Fibroblast of mammary gland (primary cell): ENCODE data around the gene IQSEC3.
"Not testable (repeated sequence)": the region's sequence is repeated elsewhere in the genome, so short reads cannot be mapped to it uniquely, and the experiment has no call there.

ENCODE experiments used
- DNase-seq: peaks from one replicate; pipeline ENCODE4 v3.0.0-alpha.2; 2010; ENCODE audit warnings: low read depth
- H3K4me3 ChIP-seq: 2 replicates; pipeline ENCODE4 v1.5.1; 2011; ENCODE audit warnings: low read depth, mild to moderate bottlenecking, low read length, moderate library complexity; ENCODE audit not compliant: control insufficient read depth
- TF ChIP-seq, protein P1 (sequence below): conservative IDR thresholded peaks from 2 replicates; pipeline ENCODE4 v1.5.1; 2011; ENCODE audit warnings: low read depth, low read length, inconsistent platforms; ENCODE audit not compliant: control insufficient read depth, insufficient read depth

IQSEC3 gene

DNA sequence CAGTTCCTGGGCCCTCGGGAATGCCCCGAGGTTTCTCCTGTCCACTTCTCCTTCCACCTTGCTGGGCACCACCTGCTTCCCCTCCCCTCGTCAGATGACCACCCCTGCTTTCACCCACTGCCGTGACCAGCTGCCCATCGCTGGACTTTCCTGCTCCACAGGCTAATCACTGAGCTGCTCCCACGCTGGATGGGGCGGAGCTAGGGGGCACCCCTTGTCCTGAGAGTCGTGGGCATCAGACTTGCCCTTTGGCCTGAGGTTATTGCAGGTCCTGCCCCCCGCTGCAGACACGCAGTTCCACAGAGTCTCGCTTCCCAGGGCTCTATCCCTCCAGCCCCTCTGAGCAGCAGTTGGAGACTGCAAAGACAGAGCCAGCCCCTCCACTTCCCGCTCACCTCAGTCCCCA lies 147.0 kb downstream of the IQSEC3 start:
- no peak overlapping the region for H3K4me3 ChIP-seq
- DNase-seq: no peak

GRCh38 chr12:214003-214741 lies 147.6 kb downstream of the IQSEC3 start, which contains the start of gene SLC6A12:
SLC6A12 (minus strand) TSS chr12:214157; CDS start chr12:209986, 4,171 bp downstream.
- TF ChIP-seq, protein P1, sequence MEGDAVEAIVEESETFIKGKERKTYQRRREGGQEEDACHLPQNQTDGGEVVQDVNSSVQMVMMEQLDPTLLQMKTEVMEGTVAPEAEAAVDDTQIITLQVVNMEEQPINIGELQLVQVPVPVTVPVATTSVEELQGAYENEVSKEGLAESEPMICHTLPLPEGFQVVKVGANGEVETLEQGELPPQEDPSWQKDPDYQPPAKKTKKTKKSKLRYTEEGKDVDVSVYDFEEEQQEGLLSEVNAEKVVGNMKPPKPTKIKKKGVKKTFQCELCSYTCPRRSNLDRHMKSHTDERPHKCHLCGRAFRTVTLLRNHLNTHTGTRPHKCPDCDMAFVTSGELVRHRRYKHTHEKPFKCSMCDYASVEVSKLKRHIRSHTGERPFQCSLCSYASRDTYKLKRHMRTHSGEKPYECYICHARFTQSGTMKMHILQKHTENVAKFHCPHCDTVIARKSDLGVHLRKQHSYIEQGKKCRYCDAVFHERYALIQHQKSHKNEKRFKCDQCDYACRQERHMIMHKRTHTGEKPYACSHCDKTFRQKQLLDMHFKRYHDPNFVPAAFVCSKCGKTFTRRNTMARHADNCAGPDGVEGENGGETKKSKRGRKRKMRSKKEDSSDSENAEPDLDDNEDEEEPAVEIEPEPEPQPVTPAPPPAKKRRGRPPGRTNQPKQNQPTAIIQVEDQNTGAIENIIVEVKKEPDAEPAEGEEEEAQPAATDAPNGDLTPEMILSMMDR: no peak
- no peak for DNase-seq
- no peak within 1 kb of the TSS for H3K4me3 ChIP-seq

More for the DNA sequence above, 147.0 kb downstream of the IQSEC3 start:
- TF ChIP-seq, protein P1: no peak

- DNase-seq: no peak
- H3K4me3 ChIP-seq: no peak overlapping the region
- TF ChIP-seq, protein P1: no peak
These were observed 148.5 kb downstream of the IQSEC3 start for GRCh38 chr12:215116-215515.

DNA sequence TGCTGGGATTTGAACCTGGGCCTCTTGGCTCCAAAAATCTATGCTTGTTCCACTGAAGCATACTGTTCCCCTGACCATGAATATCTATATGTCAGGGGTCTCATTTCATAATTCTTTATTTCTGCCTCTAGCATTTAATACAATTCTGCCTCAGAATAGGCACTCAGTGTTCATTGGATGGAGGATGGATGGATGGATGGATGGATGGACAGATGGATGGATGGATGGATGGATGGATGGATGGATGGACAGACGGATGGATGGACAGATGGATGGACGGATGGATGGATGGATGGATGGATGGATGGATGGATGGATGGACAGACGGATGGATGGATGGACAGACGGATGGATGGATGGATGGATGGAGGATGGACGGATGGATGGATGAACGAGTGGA lies 150.5 kb downstream of the IQSEC3 start:
- DNase-seq, H3K4me3 ChIP-seq: not testable (repeated sequence)

DNA sequence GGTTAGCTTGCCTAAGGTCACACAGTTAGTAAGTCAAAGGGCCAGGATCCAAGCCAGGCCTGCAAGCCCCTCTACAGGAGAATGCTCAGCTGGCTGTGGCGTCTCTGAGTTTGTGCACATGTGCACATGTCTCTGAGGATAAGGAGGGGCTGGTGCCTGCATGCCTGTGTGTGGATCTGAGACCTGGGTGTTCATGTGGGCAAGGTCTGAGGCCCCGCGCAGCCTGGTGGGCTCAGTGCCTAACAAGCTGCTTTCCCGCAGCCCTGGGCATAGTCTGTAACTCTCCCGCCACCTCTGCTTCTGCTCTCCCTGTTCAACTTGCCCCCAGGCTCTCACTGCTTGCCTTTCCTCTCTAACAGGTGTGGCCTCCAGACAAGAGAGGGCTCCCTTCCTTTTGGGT lies 151.7 kb downstream of the IQSEC3 start:
- TF ChIP-seq, protein P1: no peak
- DNase-seq: no peak
- no peak overlapping the region for H3K4me3 ChIP-seq

GRCh38 chr12:218728-219590 lies 152.4 kb downstream of the IQSEC3 start:
- TF ChIP-seq, protein P1: no peak
- no peak overlapping the region for H3K4me3 ChIP-seq
- DNase-seq: no peak

DNA sequence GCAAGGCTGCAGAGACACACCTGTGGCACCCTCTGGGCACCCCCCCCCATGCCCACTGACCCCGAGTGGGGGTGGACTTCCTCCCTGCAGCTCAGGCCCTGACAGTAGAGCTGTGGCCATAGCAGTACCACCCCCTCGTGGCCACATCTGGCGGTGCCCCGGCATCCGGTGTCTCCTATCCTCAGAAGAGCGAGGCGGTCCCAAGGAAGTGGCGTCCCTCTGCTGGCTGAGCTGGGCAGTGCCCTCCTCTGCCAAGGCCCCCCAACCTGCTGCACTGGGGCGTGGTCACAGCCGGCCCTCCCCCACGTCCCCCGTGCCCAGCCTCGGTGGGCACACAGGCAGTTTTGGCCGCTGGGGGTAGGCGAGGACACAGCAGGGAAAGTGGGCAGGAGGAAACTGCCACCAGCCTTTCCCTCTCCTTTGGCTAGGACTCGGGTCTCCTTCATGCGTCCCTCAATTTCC lies 153.4 kb downstream of the IQSEC3 start:
- DNase-seq: peak; percentile 49
- H3K4me3 ChIP-seq: no peak overlapping the region
- TF ChIP-seq, protein P1: peak; percentile 63
